ENCODE results near the gene EFNB2.

EFNB2 gene

DNA sequence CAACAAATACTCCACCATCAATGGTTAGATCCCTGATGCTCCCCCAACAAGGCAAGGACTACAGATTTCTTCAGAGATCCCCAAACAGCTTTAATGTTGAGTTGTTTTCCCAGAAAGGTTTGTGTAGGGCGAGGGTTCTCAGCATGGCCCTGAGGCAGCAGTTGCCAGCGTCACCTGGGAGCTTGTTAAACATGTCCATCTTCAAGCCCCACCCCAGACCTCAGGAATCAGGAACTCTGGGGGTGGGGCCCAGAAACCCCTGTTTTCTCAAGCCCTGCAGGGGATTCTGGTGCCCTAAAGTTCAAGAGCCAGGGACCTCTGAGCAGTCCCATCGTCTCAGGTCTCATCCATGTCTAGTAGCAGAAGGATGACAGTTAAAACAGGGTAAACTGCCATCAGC, 9.6 kb downstream of the EFNB2 start:
- DNase-seq (ENCODE audit: low read depth), result no peak

DNA sequence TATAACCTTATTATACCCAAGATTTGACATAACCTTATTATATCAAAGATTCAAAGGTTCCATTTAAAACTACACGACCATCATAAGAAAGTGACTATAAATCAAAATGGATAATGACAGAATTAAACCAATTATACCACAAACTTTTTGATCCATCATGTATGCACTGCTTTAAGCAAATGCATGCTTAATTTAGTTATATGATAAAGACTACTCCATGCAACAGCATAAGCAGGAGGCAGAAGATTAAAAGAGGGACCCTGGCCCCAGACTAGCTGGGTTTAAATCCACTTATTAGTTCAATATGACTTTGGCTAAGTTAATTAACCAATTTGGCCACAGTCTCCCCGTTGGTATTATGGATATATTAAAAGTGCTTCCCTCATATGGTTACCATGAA, 11.4 kb downstream of the EFNB2 start:
- no peak for DNase-seq (ENCODE audit: low read depth)

DNA sequence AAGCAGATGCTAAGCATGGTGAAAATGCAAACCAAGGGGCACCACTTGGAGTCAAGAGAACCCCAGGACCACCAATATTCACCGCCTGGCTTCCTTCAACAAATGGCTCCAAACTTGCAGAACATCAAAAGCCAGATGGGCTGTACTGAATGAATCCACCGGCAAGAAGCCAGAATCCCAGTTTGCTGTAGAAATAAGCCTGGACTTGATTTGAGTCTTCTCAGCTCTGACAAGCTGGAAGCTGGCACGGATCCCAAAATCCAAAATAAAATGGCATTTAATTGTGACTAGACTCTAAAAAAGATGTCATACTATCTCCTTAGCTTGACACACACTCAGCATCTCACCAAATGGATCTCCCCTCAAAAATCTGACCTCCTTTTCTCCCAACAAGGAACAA, 11.9 kb downstream of the EFNB2 start:
- no peak for DNase-seq (ENCODE audit: low read depth)

DNA sequence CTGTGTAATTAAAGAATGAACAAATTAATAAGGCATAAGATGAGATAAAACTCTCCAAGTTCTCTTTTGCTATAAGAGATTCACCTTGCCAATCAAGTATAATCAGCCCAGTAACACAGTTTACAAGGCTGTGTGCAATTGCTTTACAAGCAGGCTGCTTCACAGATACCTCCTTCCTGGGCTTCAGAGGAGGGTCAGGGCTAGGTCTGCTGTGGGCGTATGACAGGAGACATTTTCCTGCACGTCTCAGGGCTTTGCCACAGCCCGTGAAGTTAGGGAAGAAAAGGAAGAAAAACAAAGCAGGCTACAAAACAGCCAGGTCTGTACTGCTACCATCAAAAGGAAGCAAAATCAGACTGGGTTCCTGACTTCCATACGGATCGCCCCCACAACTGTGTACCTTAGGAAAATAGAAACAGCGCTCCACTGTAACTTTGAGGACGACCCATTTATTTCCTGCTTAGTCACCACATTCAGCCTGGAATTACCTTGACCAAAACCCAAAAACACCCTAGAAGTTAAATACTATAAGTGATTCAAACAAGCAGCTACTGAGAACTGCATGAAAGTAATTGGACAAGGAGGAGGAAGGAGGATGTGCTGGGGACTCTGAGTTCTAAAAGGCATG, 12.4 kb downstream of the EFNB2 start:
- DNase-seq (ENCODE audit: low read depth), result no peak

DNA sequence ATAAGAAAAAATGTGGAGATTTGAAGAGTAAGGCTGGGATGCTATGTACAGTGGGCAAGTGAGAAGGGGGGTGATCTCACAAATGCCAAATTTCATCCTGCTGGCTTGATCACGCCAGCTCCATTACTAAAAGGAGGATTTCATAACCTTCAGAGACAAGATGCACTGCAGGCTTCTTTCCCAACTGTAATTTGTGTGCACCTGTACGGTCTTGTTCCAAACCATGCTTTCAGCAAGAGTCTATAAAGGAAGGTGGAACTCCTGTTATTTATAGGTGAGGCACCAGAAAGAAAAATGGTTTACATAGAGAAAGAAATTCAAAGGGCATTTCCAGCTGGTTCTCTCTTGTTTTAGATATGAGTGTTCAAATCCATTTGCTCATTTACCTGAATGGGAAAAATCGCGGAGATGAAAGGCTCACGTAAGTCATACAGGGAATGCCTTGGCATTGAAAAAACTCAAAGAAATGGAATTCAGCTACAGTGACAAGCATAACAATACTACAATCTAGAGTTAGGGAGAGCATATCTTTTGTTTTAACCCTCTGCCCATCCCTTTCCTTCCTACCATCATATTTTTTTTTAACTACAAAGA, 13.3 kb downstream of the EFNB2 start:
- DNase-seq (ENCODE audit: low read depth), result no peak

DNA sequence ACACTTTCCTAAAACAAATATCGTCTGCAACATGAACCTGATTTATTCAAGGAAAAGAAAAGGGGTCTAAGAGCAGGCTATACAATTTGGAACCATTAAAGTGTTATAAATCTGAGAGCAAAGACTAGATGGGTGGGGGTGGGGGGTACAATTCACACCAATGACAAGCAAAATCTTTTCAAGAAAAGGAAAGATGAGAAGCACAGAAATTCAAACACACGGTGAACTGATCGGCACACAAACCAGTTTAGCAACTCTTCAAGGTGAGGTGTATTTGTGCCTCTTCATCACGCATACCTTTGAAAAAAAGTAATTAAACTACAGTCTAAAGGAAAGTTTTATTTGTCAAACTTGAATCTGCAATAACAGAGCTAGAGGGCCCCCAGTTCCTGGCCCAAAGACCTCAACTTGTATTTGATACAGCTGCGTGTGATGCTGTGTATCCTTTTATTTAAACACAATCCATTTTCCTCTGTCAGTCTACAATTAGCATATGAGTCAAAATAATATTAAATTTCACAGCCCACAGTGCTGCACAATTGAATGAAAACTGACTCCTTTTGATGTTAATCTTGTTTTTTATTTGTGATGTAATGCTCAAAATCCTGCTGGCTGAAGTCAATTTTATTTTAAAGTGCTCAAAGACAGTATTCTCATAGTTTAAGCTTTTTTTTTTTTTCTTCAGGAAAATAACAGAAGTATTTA, 14.2 kb downstream of the EFNB2 start:
- DNase-seq (ENCODE audit: low read depth), result no peak

DNA sequence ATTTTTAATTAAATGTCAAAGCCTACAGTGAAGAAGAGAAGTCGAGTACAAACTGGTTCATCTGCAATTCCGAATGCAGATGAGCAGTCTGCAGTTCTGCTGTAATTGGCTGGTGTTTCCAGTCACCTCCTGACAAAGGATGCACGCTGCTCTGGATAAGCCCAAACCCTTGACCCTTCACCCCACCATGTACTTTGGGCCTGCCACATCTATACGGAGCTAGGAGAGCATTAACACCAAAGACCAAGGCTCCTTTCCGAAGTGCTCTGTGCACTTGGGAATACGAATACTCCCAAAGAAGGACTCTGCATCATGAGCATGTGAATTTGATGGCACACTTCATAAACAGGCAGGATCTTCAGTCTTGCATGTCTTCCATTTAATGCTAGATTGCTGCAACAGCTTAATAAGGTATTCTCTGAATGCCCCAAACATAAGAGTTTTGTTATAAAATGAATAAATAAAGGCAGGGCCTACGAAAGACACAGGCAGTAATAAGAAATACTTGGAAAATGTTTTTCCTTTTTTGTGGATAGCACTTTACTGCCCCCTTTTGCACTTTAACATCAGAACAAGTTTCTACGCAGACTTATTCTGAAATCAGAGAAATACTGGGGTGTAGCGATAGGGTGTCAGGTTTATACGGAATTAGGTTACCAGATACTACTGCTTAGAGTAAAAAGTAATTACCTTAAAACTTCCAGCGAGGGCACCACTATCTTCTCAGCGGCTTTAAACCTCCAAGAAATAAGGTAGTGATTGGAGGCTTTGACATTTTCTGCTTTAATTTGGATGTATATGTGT, 15.0 kb downstream of the EFNB2 start:
- DNase-seq (ENCODE audit: low read depth), result no peak

DNA sequence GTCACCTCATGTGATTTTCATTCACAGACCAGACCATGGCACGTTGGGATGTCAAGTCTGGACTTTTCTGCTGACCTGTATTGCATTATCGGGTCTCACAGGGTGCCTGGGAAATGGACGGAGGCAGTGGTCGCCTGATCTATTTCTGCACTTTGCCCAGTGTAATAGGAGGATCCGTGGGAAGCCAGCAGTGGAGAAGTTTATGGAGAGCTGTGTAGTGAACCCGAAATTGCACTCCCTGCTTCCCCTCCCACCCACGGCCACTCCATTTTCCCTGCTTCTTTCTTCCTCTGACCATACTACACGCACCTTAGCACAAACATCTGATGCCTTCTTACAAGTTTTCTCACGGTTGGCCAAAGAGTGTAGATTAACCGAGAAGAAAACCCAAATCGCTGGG, 16.9 kb downstream of the EFNB2 start:
- no peak for DNase-seq (ENCODE audit: low read depth)

DNA sequence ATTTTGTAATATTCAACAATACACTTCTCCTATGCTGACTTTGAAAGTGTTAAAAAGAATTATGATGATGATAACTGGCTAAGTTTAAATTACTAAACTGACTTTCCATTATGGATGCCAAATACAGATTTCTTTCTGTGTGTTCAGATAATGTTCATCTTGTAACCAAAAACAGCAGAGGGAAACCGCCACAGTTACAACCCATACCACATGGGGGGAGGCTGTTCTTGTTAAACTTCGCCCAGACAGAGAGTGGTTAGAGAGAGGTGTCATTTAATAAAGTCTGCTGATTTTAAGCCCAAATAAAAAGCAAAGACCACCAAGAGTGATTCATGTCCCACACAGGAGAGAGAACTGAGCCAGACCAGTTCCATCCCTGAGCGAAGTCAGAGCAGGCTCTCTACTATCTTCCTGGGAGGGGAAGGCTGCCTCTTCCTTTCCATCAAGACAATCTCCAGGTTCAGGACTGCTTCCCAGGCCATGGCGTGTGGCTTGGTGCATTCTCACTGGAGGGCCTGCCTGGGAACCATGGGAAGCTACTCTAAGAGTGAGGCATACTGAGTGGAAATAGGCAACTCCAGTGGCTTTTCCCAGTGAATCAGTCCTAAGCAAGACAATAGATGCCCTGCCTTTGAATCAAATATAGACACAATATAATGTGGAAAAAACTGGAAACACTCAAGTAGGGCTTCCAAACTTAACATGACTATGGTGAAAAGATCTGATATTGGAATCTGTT, 18.2 kb downstream of the EFNB2 start:
- no peak for DNase-seq (ENCODE audit: low read depth)

DNA sequence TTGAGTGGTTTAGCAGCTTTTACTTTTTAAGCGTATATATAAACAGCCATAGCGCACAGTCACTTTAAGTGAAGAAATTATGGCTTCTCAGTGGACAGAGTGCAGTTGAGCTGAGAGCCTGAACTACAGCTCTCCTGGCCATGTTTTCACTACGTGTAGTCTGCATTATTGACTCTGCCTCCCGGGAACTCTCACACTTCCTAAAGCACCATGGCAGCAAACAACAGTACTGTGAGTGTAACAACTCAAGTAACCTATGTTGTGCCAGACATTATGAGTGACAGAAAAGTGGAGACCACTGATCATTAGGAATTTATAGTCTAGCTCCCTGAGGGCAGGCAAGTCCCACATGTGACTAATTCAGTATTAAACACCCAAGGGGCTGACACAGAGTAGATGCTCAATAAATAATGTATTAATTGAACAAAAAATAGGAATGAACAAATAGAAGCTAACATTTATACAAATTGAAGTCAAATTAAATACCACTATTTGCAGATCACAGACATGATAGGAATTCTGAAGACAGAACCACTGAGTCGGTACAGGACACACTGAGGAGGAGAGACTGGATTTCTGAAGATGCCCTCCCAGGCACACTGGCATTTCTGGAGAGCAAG, 19.7 kb downstream of the EFNB2 start:
- no peak for DNase-seq (ENCODE audit: low read depth)

DNA sequence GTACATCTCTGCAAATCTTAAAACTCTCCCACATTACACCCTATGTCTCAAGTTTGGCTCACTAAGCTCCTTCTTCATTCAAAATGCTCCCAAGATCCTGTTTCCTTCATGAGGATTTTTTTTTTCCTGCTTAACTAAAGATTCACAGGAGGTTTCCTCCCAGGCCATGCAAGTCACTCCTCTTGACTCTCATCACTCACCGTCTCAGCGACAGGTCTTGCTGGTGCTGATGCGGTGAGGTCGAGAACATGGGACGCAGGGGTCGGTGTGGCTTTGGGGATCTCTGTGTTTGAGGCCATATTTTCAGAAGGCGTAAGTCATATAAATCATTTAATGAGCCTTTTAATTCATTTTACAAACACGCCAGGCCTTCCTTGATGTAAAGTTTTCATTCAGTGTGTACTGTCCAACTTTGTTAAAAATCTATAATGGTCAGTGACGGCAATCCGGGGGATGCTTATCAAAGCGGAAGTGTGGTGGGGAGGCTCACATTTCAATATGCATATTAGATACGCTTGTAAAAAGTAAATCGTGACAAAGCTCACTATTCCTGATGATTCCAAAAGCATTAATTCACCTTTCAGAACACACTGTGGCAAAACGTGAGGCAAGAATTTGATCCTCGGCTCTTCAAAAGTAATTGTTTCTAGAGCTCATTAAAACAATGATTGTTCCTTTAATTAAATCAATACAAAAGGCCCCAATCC, 20.4 kb downstream of the EFNB2 start:
- no peak for DNase-seq (ENCODE audit: low read depth)

DNA sequence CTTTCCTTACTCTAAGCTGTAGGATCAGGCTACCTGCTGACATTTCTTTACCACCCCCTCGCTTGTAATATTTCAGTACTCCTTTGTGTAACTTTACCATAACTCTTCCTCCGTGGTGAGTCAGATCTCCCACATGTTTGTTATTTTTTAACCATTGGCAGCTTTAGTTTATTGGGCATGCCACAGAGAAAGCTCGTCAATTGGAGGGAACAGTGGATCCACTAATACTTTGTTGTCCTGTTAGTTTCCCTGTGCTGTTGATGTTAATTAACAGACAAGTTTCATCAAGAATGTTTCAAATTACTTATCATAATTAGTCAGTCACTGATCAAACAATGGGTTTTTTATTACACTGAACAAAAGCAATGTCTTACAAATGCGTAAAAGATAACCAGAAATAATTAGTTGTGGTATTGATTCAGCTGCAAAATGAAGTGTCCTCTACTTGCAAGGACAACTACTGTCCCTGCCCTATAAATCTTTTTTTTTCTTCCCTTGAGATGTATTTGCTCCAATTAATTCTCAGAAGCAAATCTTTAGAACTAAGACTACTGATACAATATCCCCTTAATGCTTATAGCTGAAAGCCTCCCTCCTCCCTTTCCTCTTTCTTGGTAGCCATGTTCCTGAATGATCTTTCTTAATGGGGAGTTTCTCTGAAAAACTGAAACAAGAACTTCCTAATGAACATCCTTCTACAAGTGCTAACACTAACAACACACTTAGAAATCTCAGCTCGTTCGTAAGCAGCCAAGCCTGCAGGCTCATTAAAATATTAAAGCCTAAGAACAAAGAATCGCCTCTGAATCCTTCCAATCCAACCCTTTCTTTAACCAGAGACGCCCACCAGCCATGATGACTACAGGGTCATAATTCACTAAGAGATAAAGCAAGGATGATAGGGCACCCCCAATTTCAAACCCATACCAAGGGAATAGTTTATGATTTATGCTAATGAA, 22.2 kb downstream of the EFNB2 start:
- DNase-seq (ENCODE audit: low read depth), result no peak

DNA sequence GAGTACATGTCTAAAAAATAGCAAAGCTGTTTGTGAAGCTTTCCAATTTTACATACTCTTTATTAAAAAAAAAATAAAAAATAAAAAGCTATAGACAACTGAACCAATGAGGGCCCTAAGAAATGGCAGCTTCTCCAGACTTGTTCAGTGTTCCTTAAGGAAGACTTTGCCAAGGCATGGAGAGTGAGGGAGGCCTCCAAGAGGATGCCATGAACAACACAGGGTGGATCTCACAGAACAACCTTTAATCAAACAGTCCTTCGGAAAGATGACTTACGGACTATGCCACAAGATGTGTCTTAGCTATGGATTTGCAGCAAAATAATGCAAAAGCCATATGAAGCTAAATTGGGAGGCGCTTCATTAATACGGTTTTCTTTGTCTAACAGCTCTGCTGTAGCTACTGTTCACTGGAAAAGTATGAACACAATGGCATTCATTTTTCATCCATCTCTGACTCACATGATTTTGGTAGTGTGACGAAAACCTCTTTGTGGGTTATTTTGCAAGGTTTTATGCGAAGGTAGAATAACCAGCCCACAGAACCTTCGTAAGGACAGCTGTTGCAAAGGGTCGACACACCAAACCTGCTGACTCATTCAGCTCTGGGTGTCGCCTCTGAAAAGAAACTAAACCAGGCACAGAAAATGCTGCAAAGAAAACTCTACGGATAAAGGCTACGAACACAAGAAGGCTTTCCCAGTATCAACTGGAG, 27.7 kb downstream of the EFNB2 start:
- no peak for DNase-seq (ENCODE audit: low read depth)

DNA sequence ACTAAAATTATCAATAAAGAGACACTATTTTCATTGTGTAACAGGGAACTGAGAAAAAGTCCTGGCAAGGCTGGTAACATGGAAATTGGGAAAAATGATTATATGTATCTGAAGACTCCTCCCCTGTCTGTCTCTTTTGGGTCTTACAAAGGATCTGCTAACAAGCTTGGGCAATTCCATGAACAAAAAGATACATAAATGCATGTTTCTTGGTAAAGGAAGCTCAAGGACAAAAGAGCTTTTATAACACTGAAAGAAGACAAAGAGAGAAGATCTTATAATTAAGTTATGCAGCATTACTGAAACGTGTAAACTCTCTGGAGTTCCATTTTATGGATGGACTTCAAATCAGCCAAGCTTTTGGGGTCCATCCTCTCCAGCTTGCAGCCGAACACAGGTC, 29.2 kb downstream of the EFNB2 start:
- DNase-seq (ENCODE audit: low read depth), result no peak

DNA sequence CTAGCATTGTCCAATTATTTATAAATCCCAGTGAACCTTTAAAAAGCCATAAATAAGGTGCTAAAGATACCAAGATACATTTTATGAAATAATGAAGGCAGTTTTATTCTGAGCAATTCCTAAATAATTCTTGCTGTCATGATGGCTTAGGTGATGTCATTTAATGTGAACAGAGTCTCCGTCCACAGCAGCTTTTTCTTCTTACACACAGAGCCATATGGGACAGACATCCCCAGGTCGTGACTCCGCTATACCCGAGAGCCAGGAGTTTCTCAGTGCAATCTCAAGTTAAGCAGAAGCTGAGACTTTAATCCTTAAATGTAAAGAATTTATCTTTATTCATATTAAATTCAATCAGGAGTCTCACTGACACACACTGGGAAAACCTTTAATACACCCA, 29.7 kb downstream of the EFNB2 start:
- no peak for DNase-seq (ENCODE audit: low read depth)

DNA sequence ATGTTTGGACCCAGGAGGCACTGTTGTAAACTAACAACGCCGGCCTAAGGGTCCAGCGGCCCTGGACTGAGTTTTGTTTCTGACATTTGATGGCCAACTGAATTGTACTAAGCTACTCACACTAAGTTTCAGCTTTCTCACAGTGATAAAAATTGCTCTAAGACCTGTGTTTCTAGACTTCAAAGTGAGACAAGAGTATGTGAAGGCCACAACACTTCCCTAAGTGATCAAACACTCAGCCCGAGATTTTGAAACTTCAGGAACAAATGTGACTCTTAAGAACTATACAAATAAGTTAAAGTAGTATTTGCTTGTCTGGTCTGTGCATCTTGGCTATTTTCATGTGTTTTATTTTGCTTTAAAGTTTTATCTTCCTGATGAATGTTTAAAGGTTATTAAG, 30.2 kb downstream of the EFNB2 start:
- DNase-seq (ENCODE audit: low read depth), result no peak

DNA sequence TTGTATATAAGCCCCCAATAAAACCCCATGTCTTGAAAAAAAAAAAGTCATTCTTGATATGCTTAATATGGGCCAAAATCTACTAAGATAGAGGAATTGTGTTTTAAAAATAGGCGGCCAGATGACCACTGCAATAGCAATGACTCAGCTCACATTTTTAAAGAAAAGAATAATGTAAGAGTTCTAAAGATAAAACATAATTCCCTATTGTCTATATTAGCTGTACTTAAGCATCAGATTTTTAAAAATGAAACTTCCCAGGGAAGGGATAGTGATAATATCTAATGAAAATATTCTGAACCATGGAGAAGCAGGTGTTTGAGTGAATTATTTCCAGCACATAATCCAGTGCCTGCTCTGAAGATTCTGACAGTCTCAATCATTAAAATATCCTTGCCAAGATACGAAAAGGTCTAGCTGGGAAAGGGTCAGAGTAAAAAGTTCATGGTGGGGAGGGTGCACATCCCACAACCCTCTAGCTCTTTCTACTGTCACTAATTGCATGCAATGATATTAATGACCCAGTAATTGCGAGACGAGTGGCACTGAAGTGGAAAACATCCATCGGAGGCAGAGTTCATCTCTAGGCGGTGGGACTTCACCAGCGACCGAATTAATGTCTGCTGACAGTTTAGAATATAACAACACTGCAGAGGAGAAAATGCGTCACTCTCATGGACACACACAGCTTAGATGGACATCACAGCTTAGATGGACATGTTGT, 31.6 kb downstream of the EFNB2 start:
- no peak for DNase-seq (ENCODE audit: low read depth)

DNA sequence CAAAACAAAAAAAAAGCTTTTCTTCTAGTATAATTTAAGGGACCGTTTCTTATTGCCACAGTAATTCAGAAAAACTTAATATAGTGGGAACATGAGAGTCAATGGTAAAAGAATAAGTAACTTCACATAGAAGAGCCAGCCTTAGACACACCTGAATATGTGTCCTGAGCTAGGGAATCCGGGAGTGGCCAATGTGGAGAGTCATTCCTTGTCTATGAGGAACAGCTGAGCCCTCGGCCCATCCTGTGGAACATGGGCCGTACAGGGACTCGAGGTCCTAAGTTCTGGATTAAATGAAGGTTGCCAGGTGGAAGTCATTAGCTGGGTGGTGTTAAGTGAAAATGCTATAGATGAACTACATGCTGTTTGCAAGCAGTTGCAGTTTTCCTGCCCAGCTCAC, 32.2 kb downstream of the EFNB2 start:
- no peak for DNase-seq (ENCODE audit: low read depth)

DNA sequence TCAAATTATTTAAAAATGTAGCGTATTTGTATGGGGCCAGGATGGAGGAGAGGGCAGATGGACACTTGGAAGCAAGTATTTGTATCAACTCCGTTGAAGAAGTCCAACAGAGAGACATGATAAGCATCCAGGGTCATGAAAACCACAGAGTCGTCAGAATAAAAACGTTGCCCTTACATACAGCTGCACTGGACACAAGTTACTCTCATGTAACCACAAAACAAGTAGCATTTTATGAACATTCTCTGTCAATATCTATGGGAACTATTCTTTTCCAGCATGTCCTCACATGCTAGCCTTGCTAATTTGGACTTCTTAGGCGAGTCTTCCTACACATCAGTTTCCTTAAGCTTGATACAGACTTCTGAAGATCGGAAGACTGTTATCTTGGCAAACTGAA, 35.0 kb downstream of the EFNB2 start:
- no peak for DNase-seq (ENCODE audit: low read depth)

Data from activated T-cell treated with anti-CD3 and anti-CD28 coated beads for 1 hour (primary cell).